Measurements from ENCODE around the gene NR5A2.
A peak's percentile ranks its signal among the peaks of the same experiment; 100 is the strongest.
"Not testable (repeated sequence)": the region's sequence is repeated elsewhere in the genome, so short reads cannot be mapped to it uniquely, and the experiment has no call there.

Gene NR5A2

GRCh38 chr1:200168926-200169325, 141.4 kb downstream of the NR5A2 start:
- H3K4me3 Mint-ChIP-seq: no peak overlapping the region
- no peaks in the 10 kb centered on the region for H3K4me1 Mint-ChIP-seq
- H3K27ac Mint-ChIP-seq: no peak overlapping the region
- DNase-seq: no peak
- no peaks in the 10 kb centered on the region for H3K36me3 Mint-ChIP-seq (ENCODE audit: low read depth)
- ATAC-seq: no peak
- H3K27me3 Mint-ChIP-seq: peaks cover 2% of the 10 kb centered on the region
- no peaks in the 10 kb centered on the region for H3K9me3 Mint-ChIP-seq

- Mint-ChIP-seq H3K4me3 (no peak overlapping the region), H3K36me3 (ENCODE audit: low read depth) (no peaks in the 10 kb centered on the region), H3K4me1 (no peaks in the 10 kb centered on the region), H3K27ac (no peak overlapping the region), H3K9me3 (no peaks in the 10 kb centered on the region), H3K27me3 (peaks cover 2% of the 10 kb centered on the region)
- no peak for ATAC-seq
- no peak for DNase-seq
Measured at GRCh38 chr1:200172311-200172710, 144.8 kb downstream of the NR5A2 start.

- no peaks in the 10 kb centered on the region for H3K4me1 Mint-ChIP-seq
- no peak overlapping the region for H3K27ac Mint-ChIP-seq
- no peaks in the 10 kb centered on the region for H3K36me3 Mint-ChIP-seq (ENCODE audit: low read depth)
- no peak overlapping the region for H3K4me3 Mint-ChIP-seq
- no peaks in the 10 kb centered on the region for H3K9me3 Mint-ChIP-seq
- no peak for ATAC-seq
- H3K27me3 Mint-ChIP-seq: peaks cover 2% of the 10 kb centered on the region
- DNase-seq: no peak
Measured at GRCh38 chr1:200173097-200173618, 145.6 kb downstream of the NR5A2 start.

GRCh38 chr1:200174525-200175295, 147.2 kb downstream of the NR5A2 start:
- Mint-ChIP-seq H3K27me3 (peaks cover 4% of the 10 kb centered on the region), H3K27ac (no peak overlapping the region), H3K4me3 (no peak overlapping the region), H3K36me3 (ENCODE audit: low read depth) (no peaks in the 10 kb centered on the region), H3K4me1 (no peaks in the 10 kb centered on the region), H3K9me3 (no peaks in the 10 kb centered on the region)
- ATAC-seq (no peak), DNase-seq (no peak)

GRCh38 chr1:200176181-200176580, 148.7 kb downstream of the NR5A2 start:
- no peaks in the 10 kb centered on the region for H3K36me3 Mint-ChIP-seq (ENCODE audit: low read depth)
- H3K27ac Mint-ChIP-seq: no peak overlapping the region
- DNase-seq (no peak), ATAC-seq (no peak)
- H3K27me3 Mint-ChIP-seq: peaks cover 4% of the 10 kb centered on the region
- peaks cover 4% of the 10 kb centered on the region for H3K4me1 Mint-ChIP-seq
- no peak overlapping the region for H3K4me3 Mint-ChIP-seq
- no peaks in the 10 kb centered on the region for H3K9me3 Mint-ChIP-seq

- H3K27me3 Mint-ChIP-seq: peaks cover 7% of the 10 kb centered on the region
- H3K4me1 Mint-ChIP-seq: peaks cover 4% of the 10 kb centered on the region
- DNase-seq: no peak
- H3K27ac Mint-ChIP-seq: no peak overlapping the region
- ATAC-seq: no peak
- H3K36me3 Mint-ChIP-seq (ENCODE audit: low read depth): no peaks in the 10 kb centered on the region
- no peaks in the 10 kb centered on the region for H3K9me3 Mint-ChIP-seq
- no peak overlapping the region for H3K4me3 Mint-ChIP-seq
Measured at GRCh38 chr1:200176798-200177197, 149.3 kb downstream of the NR5A2 start.

- peaks cover 8% of the 10 kb centered on the region for H3K27me3 Mint-ChIP-seq
- DNase-seq (no peak), ATAC-seq (no peak)
- no peaks in the 10 kb centered on the region for H3K9me3 Mint-ChIP-seq
- H3K4me3 Mint-ChIP-seq: no peak overlapping the region
- peaks cover 4% of the 10 kb centered on the region for H3K4me1 Mint-ChIP-seq
- H3K36me3 Mint-ChIP-seq (ENCODE audit: low read depth): no peaks in the 10 kb centered on the region
- H3K27ac Mint-ChIP-seq: no peak overlapping the region
Measured at GRCh38 chr1:200178340-200178739, 150.8 kb downstream of the NR5A2 start.

- no peak for ATAC-seq
- DNase-seq: no peak
- no peak overlapping the region for H3K4me3 Mint-ChIP-seq
- no peaks in the 10 kb centered on the region for H3K9me3 Mint-ChIP-seq
- peaks cover 8% of the 10 kb centered on the region for H3K27me3 Mint-ChIP-seq
- no peaks in the 10 kb centered on the region for H3K36me3 Mint-ChIP-seq (ENCODE audit: low read depth)
- peaks cover 7% of the 10 kb centered on the region for H3K4me1 Mint-ChIP-seq
- no peak overlapping the region for H3K27ac Mint-ChIP-seq
Measured at GRCh38 chr1:200179126-200179780, 151.7 kb downstream of the NR5A2 start.

- Mint-ChIP-seq H3K4me3 (no peak overlapping the region), H3K27ac (no peak overlapping the region), H3K4me1 (peaks cover 11% of the 10 kb centered on the region), H3K36me3 (ENCODE audit: low read depth) (no peaks in the 10 kb centered on the region), H3K9me3 (no peaks in the 10 kb centered on the region), H3K27me3 (peaks cover 8% of the 10 kb centered on the region)
- DNase-seq: no peak
- no peak for ATAC-seq
Measured at GRCh38 chr1:200179781-200180160, 152.3 kb downstream of the NR5A2 start.

GRCh38 chr1:200180821-200181220, 153.3 kb downstream of the NR5A2 start:
- H3K36me3 Mint-ChIP-seq (ENCODE audit: low read depth): no peaks in the 10 kb centered on the region
- DNase-seq: no peak
- H3K27me3 Mint-ChIP-seq: peaks cover 10% of the 10 kb centered on the region
- H3K9me3 Mint-ChIP-seq: no peaks in the 10 kb centered on the region
- ATAC-seq: peak; percentile 69
- no peak overlapping the region for H3K4me3 Mint-ChIP-seq
- H3K4me1 Mint-ChIP-seq: peaks cover 15% of the 10 kb centered on the region
- H3K27ac Mint-ChIP-seq: no peak overlapping the region

GRCh38 chr1:200181861-200182260, 154.4 kb downstream of the NR5A2 start:
- Mint-ChIP-seq H3K4me1 (peaks cover 15% of the 10 kb centered on the region), H3K9me3 (no peaks in the 10 kb centered on the region), H3K27me3 (peaks cover 10% of the 10 kb centered on the region), H3K27ac (no peak overlapping the region), H3K36me3 (ENCODE audit: low read depth) (no peaks in the 10 kb centered on the region), H3K4me3 (no peak overlapping the region)
- ATAC-seq (no peak), DNase-seq (no peak)

GRCh38 chr1:200182701-200183100, 155.2 kb downstream of the NR5A2 start:
- Mint-ChIP-seq H3K4me1 (peaks cover 15% of the 10 kb centered on the region), H3K36me3 (ENCODE audit: low read depth) (no peaks in the 10 kb centered on the region), H3K9me3 (no peaks in the 10 kb centered on the region), H3K4me3 (no peak overlapping the region), H3K27ac (no peak overlapping the region), H3K27me3 (peaks cover 10% of the 10 kb centered on the region)
- ATAC-seq (no peak), DNase-seq (no peak)

- Mint-ChIP-seq H3K36me3 (ENCODE audit: low read depth) (no peaks in the 10 kb centered on the region), H3K4me1 (peaks cover 15% of the 10 kb centered on the region), H3K27ac (no peak overlapping the region), H3K9me3 (no peaks in the 10 kb centered on the region), H3K27me3 (peaks cover 8% of the 10 kb centered on the region), H3K4me3 (no peak overlapping the region)
- ATAC-seq: no peak
- DNase-seq: no peak
Measured at GRCh38 chr1:200183637-200184036, 156.1 kb downstream of the NR5A2 start.

- H3K4me3 Mint-ChIP-seq: no peak overlapping the region
- peaks cover 15% of the 10 kb centered on the region for H3K4me1 Mint-ChIP-seq
- no peak overlapping the region for H3K27ac Mint-ChIP-seq
- no peak for DNase-seq
- H3K9me3 Mint-ChIP-seq: no peaks in the 10 kb centered on the region
- H3K27me3 Mint-ChIP-seq: peaks cover 8% of the 10 kb centered on the region
- H3K36me3 Mint-ChIP-seq (ENCODE audit: low read depth): no peaks in the 10 kb centered on the region
- ATAC-seq: no peak
Measured at GRCh38 chr1:200184196-200184595, 156.7 kb downstream of the NR5A2 start.

- H3K27ac Mint-ChIP-seq; H3K4me3 Mint-ChIP-seq; H3K36me3 Mint-ChIP-seq (ENCODE audit: low read depth); H3K9me3 Mint-ChIP-seq; ATAC-seq; H3K27me3 Mint-ChIP-seq; DNase-seq: not testable (repeated sequence)
- peaks cover 15% of the 10 kb centered on the region for H3K4me1 Mint-ChIP-seq
Measured at GRCh38 chr1:200185191-200185590, 157.7 kb downstream of the NR5A2 start.
